ENCODE data around the gene DAZ2.
"Not testable (repeated sequence)": the region's sequence is repeated elsewhere in the genome, so short reads cannot be mapped to it uniquely, and the experiment has no call there.

DAZ2 gene

GRCh38 chrY:23219233-23219632 is at the start of gene DAZ2:
TSS of gene DAZ2 (plus strand) at chrY:23219533. CDS start at chrY:23219741, 208 bp downstream.
- not testable (repeated sequence) for DNase-seq

DNA sequence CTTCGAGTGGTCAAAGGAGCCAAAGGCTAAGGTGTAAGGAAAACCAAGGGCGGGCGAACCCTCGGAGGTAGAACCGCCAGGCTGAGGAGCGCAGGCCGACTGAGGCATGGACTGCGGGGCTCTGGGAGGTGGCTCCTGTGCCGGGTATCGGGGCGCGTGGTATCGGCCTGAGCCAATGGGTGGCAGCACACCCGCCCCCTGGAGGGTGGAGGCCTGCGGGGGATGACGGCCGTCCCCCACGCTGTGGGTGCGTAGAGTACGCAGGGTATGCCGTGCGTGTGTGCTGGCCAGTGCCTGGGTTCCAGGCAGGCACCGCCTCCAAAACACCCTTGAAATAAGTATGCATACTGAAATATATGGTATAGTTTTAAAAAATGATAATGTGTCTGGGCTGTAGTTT is 20.4 kb upstream of the DAZ2 start, which contains the start of gene DAZ1:
TSS of gene DAZ1 (minus strand) at position 101 of the 400 bp plus-strand sequence. CDS start 208 bp downstream, outside the sequence.
- DNase-seq = not testable (repeated sequence)

- DNase-seq = not testable (repeated sequence)
These were observed 11.9 kb upstream of the DAZ2 start for GRCh38 chrY:23207455-23207854.

- DNase-seq = not testable (repeated sequence)
These were observed 9.4 kb upstream of the DAZ2 start for GRCh38 chrY:23209802-23210495.

GRCh38 chrY:23210681-23211080 is 8.7 kb upstream of the DAZ2 start:
- not testable (repeated sequence) for DNase-seq

All from stimulated activated CD4-positive, alpha-beta T cell treated with anti-CD3 and anti-CD28 coated beads, Interleukin-4, amount 100 ng/mL, for 1 hour (primary cell).